DOHH2 (cell line): Measurements from ENCODE around the gene SETX.

Experiments used
- H3F3A ChIP-seq: fragments of 200-600 bp; sonication (generic), shearing (Covaris generic); 2 replicates; pipeline ENCODE4 v1.6.0; 2016; ENCODE audit warnings: antibody characterized with exemption, mild to moderate bottlenecking; ENCODE audit not compliant: control insufficient read depth, insufficient read depth
- H3K27ac ChIP-seq: fragments of 200-600 bp; sonication (generic); 2 replicates; pipeline ENCODE4 v1.5.1; 2014; ENCODE audit warnings: low read depth, mild to moderate bottlenecking, low read length, moderate library complexity
- H3K27me3 ChIP-seq: fragments of 200-600 bp; sonication (generic); 2 replicates; pipeline ENCODE4 v1.6.1; 2014; ENCODE audit warnings: mild to moderate bottlenecking, low read length, mixed read lengths; ENCODE audit not compliant: control insufficient read depth
- H3K36me3 ChIP-seq: fragments of 200-600 bp; sonication (generic); 2 replicates; pipeline ENCODE4 v1.6.1; 2014; ENCODE audit warnings: mild to moderate bottlenecking, low read length, moderate library complexity, mixed read lengths; ENCODE audit not compliant: control insufficient read depth
- H3K4me1 ChIP-seq: fragments of 200-600 bp; sonication (generic); 2 replicates; pipeline ENCODE4 v1.6.1; 2014; ENCODE audit warnings: mild to moderate bottlenecking, low read length, mixed read lengths; ENCODE audit not compliant: control insufficient read depth
- H3K4me2 ChIP-seq: fragments of 200-600 bp; sonication (generic); 2 replicates; pipeline ENCODE4 v1.6.0; 2014; ENCODE audit warnings: mild to moderate bottlenecking, low read length, moderate library complexity
- H3K4me3 ChIP-seq: fragments of 200-600 bp; sonication (generic); 2 replicates; pipeline ENCODE4 v1.5.1; 2014; ENCODE audit warnings: mild to moderate bottlenecking, low read length, mixed read lengths
- H3K79me2 ChIP-seq: fragments of 200-600 bp; sonication (generic); 2 replicates; pipeline ENCODE4 v1.6.1; 2014; ENCODE audit warnings: mild to moderate bottlenecking, low read length, mixed read lengths; ENCODE audit not compliant: control insufficient read depth
- H3K9me2 ChIP-seq: fragments of 200-600 bp; sonication (generic); replicated peaks from 2 replicates; pipeline ENCODE4 v1.6.1; 2014; ENCODE audit warnings: mild to moderate bottlenecking, low read length, mixed read lengths; ENCODE audit not compliant: control insufficient read depth
- H3K9me3 ChIP-seq: fragments of 200-600 bp; sonication (generic); 2 replicates; pipeline ENCODE4 v1.6.1; 2014; ENCODE audit warnings: antibody characterized with exemption, low read length, mixed read lengths; ENCODE audit not compliant: control insufficient read depth, insufficient read depth
- H4K20me1 ChIP-seq: fragments of 200-600 bp; sonication (generic); 2 replicates; pipeline ENCODE4 v1.6.0; 2014; ENCODE audit warnings: low read depth, mild to moderate bottlenecking, antibody characterized with exemption, low read length, moderate library complexity; ENCODE audit not compliant: control insufficient read depth, insufficient read depth
- CTCF ChIP-seq: fragments of 200-600 bp; sonication (generic); IDR thresholded peaks from one replicate; pipeline ENCODE4 v1.5.1; 2014; ENCODE audit warnings: antibody characterized with exemption, mild to moderate bottlenecking, low read depth, low read length; ENCODE audit not compliant: poor library complexity, severe bottlenecking
- EZH2phosphoT487 ChIP-seq: fragments of 200-600 bp; sonication (generic); IDR thresholded peaks from 2 replicates; pipeline ENCODE4 v1.6.1; 2017; ENCODE audit warnings: borderline replicate concordance, mild to moderate bottlenecking, antibody characterized with exemption, low read length, moderate library complexity, mixed read lengths

Gene SETX

GRCh38 chr9:132214027-132214622 is 140.7 kb downstream of the SETX start:
- Histone ChIP-seq H3K79me2 (no peaks in the 10 kb centered on the region), H3K9me3 (no peaks in the 10 kb centered on the region), H3K4me2 (no peak overlapping the region), H3K36me3 (no peaks in the 10 kb centered on the region), H3K9me2 (no peaks in the 10 kb centered on the region), H3K4me3 (no peak overlapping the region), H3F3A (no peaks in the 10 kb centered on the region), H3K4me1 (no peaks in the 10 kb centered on the region), H3K27ac (no peak overlapping the region), H3K27me3 (no peaks in the 10 kb centered on the region), H4K20me1 (no peaks in the 10 kb centered on the region)
- TF ChIP-seq EZH2phosphoT487 (no peak), CTCF (no peak)

GRCh38 chr9:132211570-132211969 is 143.2 kb downstream of the SETX start:
- no peak overlapping the region for H3K27ac ChIP-seq
- no peaks in the 10 kb centered on the region for H3K36me3 ChIP-seq
- TF ChIP-seq EZH2phosphoT487 (no peak), CTCF (no peak)
- H3K27me3 ChIP-seq, result no peaks in the 10 kb centered on the region
- no peaks in the 10 kb centered on the region for H3K4me1 ChIP-seq
- no peaks in the 10 kb centered on the region for H3K9me3 ChIP-seq
- H3K9me2 ChIP-seq, result no peaks in the 10 kb centered on the region
- no peaks in the 10 kb centered on the region for H4K20me1 ChIP-seq
- no peaks in the 10 kb centered on the region for H3F3A ChIP-seq
- no peaks in the 10 kb centered on the region for H3K79me2 ChIP-seq
- H3K4me3 ChIP-seq, result no peak overlapping the region
- H3K4me2 ChIP-seq, result no peak overlapping the region
